Testis (tissue), 3 donors: ENCODE measurements around the gene TROAP. TPM values are rescaled to one million over a fixed set of nuclear protein-coding genes. Genes with fewer than 3 reads are reported as not detected.

Source experiments
- DNase-seq: peaks from one replicate; pipeline ENCODE4 v3.0.0-alpha.2; 2019
- H3K27ac ChIP-seq, 2 donors: fragments of 200-600 bp; sonication (generic); one replicate each; pipeline ENCODE4 v1.5.1; 2019
- H3K27me3 ChIP-seq: fragments of 200-600 bp; sonication (generic); one replicate; pipeline ENCODE4 v1.5.1; 2019
- H3K36me3 ChIP-seq: fragments of 200-600 bp; sonication (generic); one replicate; pipeline ENCODE4 v1.5.1; 2017; ENCODE audit warnings: low read depth; ENCODE audit errors: missing control alignments
- H3K4me1 ChIP-seq: fragments of 200-600 bp; sonication (generic); one replicate; pipeline ENCODE4 v1.5.1; 2019
- H3K4me3 ChIP-seq, 2 donors: fragments of 200-600 bp; sonication (generic); one replicate each; pipeline ENCODE4 v1.5.1; 2017 to 2019
- H3K9me3 ChIP-seq: fragments of 200-600 bp; sonication (generic); one replicate; pipeline ENCODE4 v1.5.1; 2017
- POLR2A ChIP-seq: fragments of 450-650 bp; IDR thresholded peaks from one replicate; pipeline ENCODE4 v1.6.1; 2017; ENCODE audit warnings: antibody characterized with exemption, mild to moderate bottlenecking, moderate library complexity
- WGBS, 2 donors: methylation state at CpG; one replicate each; pipeline ENCODE4 v1.1.5; 2018; 5-methylcytosine and 5-hydroxymethylcytosine counted together
- intact Hi-C: fragments of 100-400 bp; cut with DNase I; formaldehyde crosslinking; loops from one replicate; pipeline ENCODE4 v1.15.1; 2023; ENCODE audit warnings: low total_unique reads
- polyA plus RNA-seq: library from polyadenylated mRNA; stranded (reverse); fragments of 350-450 nt; fragmentation: Illumina TruSeq; extraction: RNeasy Lipid Tissue Mini Kit (QIAGEN cat#74804); gene quantifications from one replicate; pipeline ENCODE4 v1.2.3, GENCODE V29; 2014; ENCODE audit warnings: low read depth, low replicate concordance; ENCODE audit not compliant: insufficient read depth
- total RNA-seq, 2 donors: library from RNA; depleted of rRNA; stranded (reverse); fragments of >200 nt; gene quantifications; one replicate each; pipeline ENCODE4 v1.2.3, GENCODE V29; 2016
- TF ChIP-seq, protein P1 (sequence below), 3 experiments: fragments of 450-650 bp in 2 of 3; fragments of 200-600 bp in 1 of 3; sonication (generic) in 1 of 3; IDR thresholded peaks; one replicate each; pipeline ENCODE4 v1.5.1; 2016 to 2019; ENCODE audit warnings: antibody characterized with exemption in 3 of 3, mild to moderate bottlenecking in 2 of 3, moderate library complexity in 1 of 3

TROAP gene
- total and polyA plus RNA-seq, 3 donors from 2014 or later, result 22.8 to 61.7 (median 36.1) TPM

DNA sequence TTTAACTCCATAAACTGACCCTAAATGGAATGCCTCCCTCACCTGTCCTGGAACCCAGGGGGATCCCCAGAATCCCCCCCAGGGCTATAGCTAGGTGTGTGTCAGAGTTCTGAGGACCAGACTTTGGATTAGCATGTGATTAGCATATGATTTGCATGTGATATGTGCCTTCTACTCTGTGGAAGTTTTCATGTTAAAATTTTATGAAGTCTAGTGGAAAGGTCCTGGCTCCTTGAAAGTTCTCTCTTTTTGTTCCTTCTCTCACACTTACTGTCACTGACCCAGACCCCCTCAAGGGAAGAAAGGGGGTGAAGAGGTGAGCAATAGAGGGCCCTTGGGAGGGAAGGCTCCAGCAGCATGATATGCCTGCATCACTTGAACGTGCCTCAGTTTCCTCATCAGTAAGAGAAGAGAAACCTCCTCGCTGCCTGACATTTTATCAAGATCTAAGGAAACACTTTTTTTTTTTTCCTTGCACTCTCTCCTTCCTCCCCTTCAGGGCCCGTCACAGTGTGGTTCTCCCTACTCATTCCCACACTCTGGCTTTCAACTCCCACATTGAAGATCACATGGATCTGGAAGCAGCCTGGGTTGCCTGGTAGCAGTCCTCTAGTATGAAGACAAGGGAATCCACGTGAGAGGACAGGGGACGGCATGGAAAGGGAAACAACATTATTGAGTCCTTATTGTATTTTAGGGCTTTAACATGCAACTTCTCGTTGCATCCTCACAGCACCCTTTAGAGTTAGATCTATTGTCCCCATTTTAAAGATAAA, 17.2 kb downstream of the TROAP start:
- TF ChIP-seq, protein P1, sequence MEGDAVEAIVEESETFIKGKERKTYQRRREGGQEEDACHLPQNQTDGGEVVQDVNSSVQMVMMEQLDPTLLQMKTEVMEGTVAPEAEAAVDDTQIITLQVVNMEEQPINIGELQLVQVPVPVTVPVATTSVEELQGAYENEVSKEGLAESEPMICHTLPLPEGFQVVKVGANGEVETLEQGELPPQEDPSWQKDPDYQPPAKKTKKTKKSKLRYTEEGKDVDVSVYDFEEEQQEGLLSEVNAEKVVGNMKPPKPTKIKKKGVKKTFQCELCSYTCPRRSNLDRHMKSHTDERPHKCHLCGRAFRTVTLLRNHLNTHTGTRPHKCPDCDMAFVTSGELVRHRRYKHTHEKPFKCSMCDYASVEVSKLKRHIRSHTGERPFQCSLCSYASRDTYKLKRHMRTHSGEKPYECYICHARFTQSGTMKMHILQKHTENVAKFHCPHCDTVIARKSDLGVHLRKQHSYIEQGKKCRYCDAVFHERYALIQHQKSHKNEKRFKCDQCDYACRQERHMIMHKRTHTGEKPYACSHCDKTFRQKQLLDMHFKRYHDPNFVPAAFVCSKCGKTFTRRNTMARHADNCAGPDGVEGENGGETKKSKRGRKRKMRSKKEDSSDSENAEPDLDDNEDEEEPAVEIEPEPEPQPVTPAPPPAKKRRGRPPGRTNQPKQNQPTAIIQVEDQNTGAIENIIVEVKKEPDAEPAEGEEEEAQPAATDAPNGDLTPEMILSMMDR (IDR thresholded peaks at IDR 0.05), result no peak
- TF ChIP-seq POLR2A, result no peak
- Histone ChIP-seq H3K27ac (no peak overlapping the region), H3K36me3 (no peaks in the 10 kb centered on the region), H3K27me3 (peaks cover 3% of the 10 kb centered on the region), H3K4me1 (peaks cover 17% of the 10 kb centered on the region), H3K4me3 (no peak overlapping the region), H3K9me3 (no peaks in the 10 kb centered on the region)
- intact Hi-C loops, result loop anchor here (10.0 kb wide), 1 partner anchor 175 kb away; no protein-coding TSS in a partner anchor
- DNase-seq, result no peak
- 70 to 72% methylated on average over 6 of the region's 6 CpGs for WGBS, 2 donors

DNA sequence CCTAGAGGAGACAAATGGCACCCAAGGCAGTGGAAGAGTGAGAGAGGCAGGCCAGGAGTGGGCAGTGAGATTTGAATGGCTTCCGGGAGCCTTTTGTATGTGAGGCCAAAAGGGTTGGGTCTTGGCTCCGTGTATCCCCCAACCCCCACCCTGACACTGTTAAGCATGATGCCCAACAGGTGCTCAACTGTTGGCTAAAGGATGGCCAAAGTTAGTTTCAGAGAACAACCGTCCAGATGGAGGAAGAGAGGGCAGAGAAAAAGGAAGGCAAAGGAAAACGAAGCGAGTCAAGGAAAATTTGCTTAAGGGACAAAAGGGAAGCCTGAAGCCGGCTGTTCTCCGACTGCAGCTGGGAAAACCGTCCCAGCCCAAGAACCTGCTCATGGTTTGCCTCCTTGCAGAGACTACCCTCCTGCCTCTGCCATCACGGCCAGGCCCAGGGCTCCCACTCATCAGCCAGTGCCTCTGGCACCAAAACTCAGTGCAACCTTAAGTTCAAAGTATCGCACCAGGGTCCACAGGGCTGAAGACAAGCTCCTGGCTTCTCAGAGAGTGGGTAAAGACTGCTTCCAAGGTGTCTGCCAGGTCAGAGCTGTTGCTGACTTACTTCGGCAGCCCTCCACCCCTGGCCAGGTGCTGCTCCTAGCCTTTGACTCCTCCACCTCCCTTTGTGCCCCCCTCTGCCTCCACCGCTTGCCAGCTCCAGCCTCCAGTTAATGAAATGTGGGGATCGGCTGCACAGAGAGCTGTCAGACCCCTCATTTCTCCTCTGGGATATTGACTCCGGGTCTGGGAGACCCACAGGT, 18.1 kb downstream of the TROAP start:
- WGBS, 2 donors, result 63 to 67% methylated on average over 11 to 14 of the region's 14 CpGs
- Histone ChIP-seq H3K4me3 (no peak overlapping the region), H3K9me3 (no peaks in the 10 kb centered on the region), H3K27ac (no peak overlapping the region), H3K4me1 (peaks cover 26% of the 10 kb centered on the region), H3K36me3 (no peaks in the 10 kb centered on the region), H3K27me3 (peaks cover 3% of the 10 kb centered on the region)
- intact Hi-C loops, result loop anchor here (10.0 kb wide), 1 partner anchor 174 kb away; no protein-coding TSS in a partner anchor
- no peak for DNase-seq
- TF ChIP-seq, protein P1 (IDR thresholded peaks at IDR 0.05), result no peak

DNA sequence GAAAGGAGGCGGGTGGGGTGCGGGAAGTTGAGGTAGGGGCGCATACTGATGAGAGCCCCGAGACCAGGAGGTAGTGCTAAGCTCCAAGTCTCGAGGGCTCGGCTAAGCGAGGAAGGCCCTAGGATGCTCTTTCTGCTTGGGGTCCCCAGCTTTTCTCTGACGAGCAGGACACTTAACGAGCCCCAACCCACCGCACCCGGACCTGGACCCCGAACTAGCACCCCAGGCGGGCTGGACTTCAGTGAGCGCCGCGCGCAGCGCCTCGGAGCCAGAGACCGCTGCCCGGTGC, 18.7 kb downstream of the TROAP start:
- Histone ChIP-seq H3K36me3 (no peaks in the 10 kb centered on the region), H3K27ac (no peak overlapping the region), H3K4me1 (peaks cover 31% of the 10 kb centered on the region), H3K27me3 (peaks cover 2% of the 10 kb centered on the region), H3K4me3 (peak overlapping the region; percentile 27 to 39), H3K9me3 (no peaks in the 10 kb centered on the region)
- no peak for DNase-seq
- TF ChIP-seq, protein P1 (IDR thresholded peaks at IDR 0.05), result no peak
- no peak for TF ChIP-seq POLR2A
- 31 to 37% methylated on average over 21 of the region's 21 CpGs for WGBS, 2 donors
- intact Hi-C loops, result loop anchor here (10.0 kb wide), 1 partner anchor 173 kb away; no protein-coding TSS in a partner anchor

DNA sequence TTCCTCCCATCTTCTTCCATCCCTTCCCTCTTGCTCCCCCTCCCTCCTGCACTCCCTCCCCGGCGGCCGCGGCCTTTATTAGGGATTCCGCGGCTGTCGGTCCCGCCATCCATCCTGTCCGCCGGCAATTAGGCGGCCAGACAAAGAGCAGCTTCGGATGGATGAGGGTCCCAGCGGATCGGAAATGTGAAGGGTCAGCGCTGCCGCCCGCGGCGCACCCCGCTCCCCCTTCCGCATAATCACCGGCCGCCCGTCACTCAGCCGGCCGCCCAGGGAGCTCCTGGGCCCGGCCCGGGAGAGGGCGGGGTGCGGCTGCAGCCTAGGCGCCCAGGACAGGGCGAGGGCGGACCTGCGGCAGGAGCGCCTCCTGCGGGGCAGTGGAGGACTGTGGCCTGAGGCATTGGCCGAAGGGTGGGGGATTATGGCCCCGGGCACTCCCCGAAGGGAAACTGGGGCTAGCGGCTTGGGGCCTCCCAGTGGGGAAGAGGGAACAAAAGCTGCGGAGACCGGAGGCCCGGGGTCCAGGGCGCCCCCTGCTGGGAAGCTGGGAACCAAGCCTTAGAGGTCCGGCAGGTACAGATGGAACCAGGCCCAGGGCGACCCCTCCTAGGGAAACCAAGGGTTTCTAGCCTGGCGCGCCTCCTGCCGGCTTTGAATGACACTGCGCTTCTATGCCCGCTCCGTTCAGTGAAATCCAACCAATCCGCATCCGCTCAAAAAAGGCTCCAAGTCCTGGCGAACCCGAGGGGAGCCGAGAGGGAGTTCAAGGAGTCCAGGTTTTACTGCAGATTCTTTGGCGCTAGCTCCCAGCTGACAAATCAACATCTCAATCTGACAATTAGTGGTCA, 19.2 kb downstream of the TROAP start:
- peaks cover 37% of the 10 kb centered on the region for H3K4me1 ChIP-seq
- WGBS, 2 donors, result 1% methylated on average over 15 to 45 of the region's 58 CpGs
- DNase-seq, result peak; percentile 90
- no peaks in the 10 kb centered on the region for H3K36me3 ChIP-seq
- intact Hi-C loops, result loop anchor here (10.0 kb wide), 1 partner anchor 173 kb away; no protein-coding TSS in a partner anchor
- H3K9me3 ChIP-seq, result no peaks in the 10 kb centered on the region
- no peak overlapping the region for H3K27ac ChIP-seq
- no peaks in the 10 kb centered on the region for H3K27me3 ChIP-seq
- peak overlapping the region; percentile 27 to 39 for H3K4me3 ChIP-seq
- TF ChIP-seq, protein P1 (IDR thresholded peaks at IDR 0.05), result peak; percentile 54 to 89 (median 60)
- no peak for TF ChIP-seq POLR2A
